K562 (cell line): ENCODE measurements around the gene TTK. TPM values are rescaled to one million over a fixed set of nuclear protein-coding genes. Genes with fewer than 3 reads are reported as not detected.

Source experiments
- polyA plus RNA-seq, 8 experiments: library from polyadenylated mRNA; depleted of rRNA in 4 of 8; stranded (reverse) in 5 of 8; unstranded in 3 of 8; fragments of >200 nt; fragmentation: Nextera tagmentation in 2 of 8; fragmentation: Illumina TruSeq in 1 of 8; extraction: Ambion mirVana in 2 of 8; extraction: Trizol in 1 of 8; gene quantifications; 2 replicates each; pipeline versions ENCODE4 v1.2.1 to v1.2.3, GENCODE V29; 2011 to 2014; ENCODE audit warnings: inconsistent platforms in 1 of 8, missing spikeins in 1 of 8
- total RNA-seq, 7 experiments: library from RNA; depleted of rRNA in 6 of 7; stranded (reverse); fragments of >200 nt in 6 of 7; fragmentation: Illumina TruSeq in 2 of 7; extraction: Trizol in 2 of 7; gene quantifications; 2 replicates each; pipeline versions ENCODE4 v1.2.1 to v1.2.3, GENCODE V29; 2011 to 2021; ENCODE audit warnings: low replicate concordance in 1 of 7

The TTK gene
- total and polyA plus RNA-seq, 9 of the 15 experiments (the other 6 are each of a cell fraction or from before 2014, with no cell fraction given) = 32.7 to 58.9 (median 52.8) TPM

Other genes starting within 250 kb of the TTK start
- not detected in 2 replicates for gene ELOVL4, start 57.1 kb upstream of the TTK start, total RNA-seq (2014; rRNA removed)
- gene ELOVL4, start 57.1 kb upstream of the TTK start, total RNA-seq (2014; rRNA removed; fragmentation: Illumina TruSeq; extraction: Trizol) = not detected in 2 replicates
- not detected in 2 replicates for gene ELOVL4, start 57.1 kb upstream of the TTK start, total RNA-seq (2015; rRNA removed; fragmentation: Illumina TruSeq; extraction: Trizol)
- not detected in 2 replicates for gene ELOVL4, start 57.1 kb upstream of the TTK start, total RNA-seq (2021)
- gene ELOVL4, start 57.1 kb upstream of the TTK start, polyA plus RNA-seq (2011; rRNA removed) = not detected in 2 replicates
- not detected in 2 replicates for gene ELOVL4, start 57.1 kb upstream of the TTK start, polyA plus RNA-seq (2014; fragmentation: Illumina TruSeq; extraction: Trizol)
- gene ELOVL4, start 57.1 kb upstream of the TTK start, polyA plus RNA-seq (2014; fragmentation: Nextera tagmentation; extraction: Ambion mirVana) = not detected
- gene ELOVL4, start 57.1 kb upstream of the TTK start, polyA plus RNA-seq (2014; rRNA removed) = not detected in 2 replicates
- 7.2 TPM in 2 replicates for gene BCKDHB, start 102.0 kb downstream of the TTK start, total RNA-seq (2014; rRNA removed)
- 9.1 and 10.3 TPM in 2 replicates for gene BCKDHB, start 102.0 kb downstream of the TTK start, total RNA-seq (2014; rRNA removed; fragmentation: Illumina TruSeq; extraction: Trizol)
- 6.4 and 6.9 TPM in 2 replicates for gene BCKDHB, start 102.0 kb downstream of the TTK start, total RNA-seq (2015; rRNA removed; fragmentation: Illumina TruSeq; extraction: Trizol)
- gene BCKDHB, start 102.0 kb downstream of the TTK start, total RNA-seq (2021) = 9.4 and 10.1 TPM in 2 replicates
- gene BCKDHB, start 102.0 kb downstream of the TTK start, polyA plus RNA-seq (2011; rRNA removed) = 11.0 and 23.7 TPM in 2 replicates
- gene BCKDHB, start 102.0 kb downstream of the TTK start, polyA plus RNA-seq (2014; fragmentation: Illumina TruSeq; extraction: Trizol) = 6.9 and 7.5 TPM in 2 replicates
- 1 to 10 TPM; 4.1 to 4.4 TPM for gene BCKDHB, start 102.0 kb downstream of the TTK start, polyA plus RNA-seq (2014; fragmentation: Nextera tagmentation; extraction: Ambion mirVana)
- 9.6 and 10.3 TPM in 2 replicates for gene BCKDHB, start 102.0 kb downstream of the TTK start, polyA plus RNA-seq (2014; rRNA removed)